ENCODE results near the gene C8G.
A peak's percentile ranks its signal among the peaks of the same experiment; 100 is the strongest.

The C8G gene

DNA sequence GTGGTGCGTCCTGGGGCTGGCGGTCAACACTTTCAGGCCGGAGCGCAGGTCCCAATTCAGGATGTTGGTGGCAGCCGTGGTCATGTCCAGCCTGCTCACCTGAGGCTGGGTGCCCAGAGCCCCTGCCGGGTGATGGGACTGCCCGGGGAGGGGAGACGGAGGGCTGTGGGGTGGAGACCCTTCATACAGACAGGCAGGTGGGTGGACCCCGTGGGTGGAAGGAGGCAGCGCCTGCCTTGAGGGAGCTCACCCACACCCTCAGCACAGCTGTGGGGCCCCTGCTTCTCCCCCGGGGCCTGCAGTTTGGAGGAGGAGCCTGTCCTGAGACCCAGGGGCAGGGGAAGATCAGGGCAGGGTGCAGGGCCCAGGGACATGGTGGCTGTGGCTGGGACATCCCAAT lies 25.3 kb downstream of the C8G start:
- Histone ChIP-seq H3K36me3 (ENCODE audit: insufficient read depth, low read length) (no peaks in the 10 kb centered on the region), H3K4me3 (ENCODE audit: low read depth, low read length) (no peak overlapping the region), H3K4me1 (ENCODE audit: control insufficient read depth, insufficient read depth, low read length, unreplicated experiment) (peaks cover 5% of the 10 kb centered on the region), H3K79me2 (ENCODE audit: control insufficient read depth, insufficient read depth, low read length, unreplicated experiment) (no peaks in the 10 kb centered on the region), H3K27me3 (ENCODE audit: insufficient read depth, low read length) (no peaks in the 10 kb centered on the region), H3K27ac (ENCODE audit: low read depth, low read length) (no peak overlapping the region), H2AFZ (ENCODE audit: low read length, unreplicated experiment) (no peak overlapping the region)

DNA sequence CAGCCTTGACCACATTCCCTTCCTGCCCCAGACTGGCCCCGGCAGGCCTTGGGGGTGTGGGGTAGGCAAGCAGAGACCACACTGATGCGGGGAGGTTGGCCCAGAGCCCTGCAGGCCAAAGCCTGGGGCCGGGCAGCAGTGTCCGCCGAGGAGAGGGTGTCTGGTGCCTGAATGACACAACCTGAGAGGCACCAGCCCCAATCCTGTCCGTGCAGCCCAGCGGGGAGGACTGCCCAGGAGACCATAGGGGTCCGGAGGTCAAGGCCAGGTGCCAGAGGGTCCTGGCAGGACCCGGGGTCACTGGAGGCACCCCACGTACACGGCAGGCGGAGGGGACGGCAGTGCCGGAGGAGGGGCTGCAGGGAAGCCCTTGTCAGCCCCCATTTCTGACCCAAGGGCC lies 26.7 kb downstream of the C8G start:
- Histone ChIP-seq H3K27me3 (ENCODE audit: insufficient read depth, low read length) (no peaks in the 10 kb centered on the region), H3K27ac (ENCODE audit: low read depth, low read length) (no peak overlapping the region), H3K79me2 (ENCODE audit: control insufficient read depth, insufficient read depth, low read length, unreplicated experiment) (no peaks in the 10 kb centered on the region), H3K36me3 (ENCODE audit: insufficient read depth, low read length) (no peaks in the 10 kb centered on the region), H2AFZ (ENCODE audit: low read length, unreplicated experiment) (no peak overlapping the region), H3K4me3 (ENCODE audit: low read depth, low read length) (no peak overlapping the region), H3K4me1 (ENCODE audit: control insufficient read depth, insufficient read depth, low read length, unreplicated experiment) (no peaks in the 10 kb centered on the region)

GRCh38 chr9:136972335-136972734 lies 27.3 kb downstream of the C8G start:
- Histone ChIP-seq H3K36me3 (ENCODE audit: insufficient read depth, low read length) (no peaks in the 10 kb centered on the region), H2AFZ (ENCODE audit: low read length, unreplicated experiment) (no peak overlapping the region), H3K79me2 (ENCODE audit: control insufficient read depth, insufficient read depth, low read length, unreplicated experiment) (no peaks in the 10 kb centered on the region), H3K27ac (ENCODE audit: low read depth, low read length) (no peak overlapping the region), H3K4me3 (ENCODE audit: low read depth, low read length) (no peak overlapping the region), H3K27me3 (ENCODE audit: insufficient read depth, low read length) (no peaks in the 10 kb centered on the region), H3K4me1 (ENCODE audit: control insufficient read depth, insufficient read depth, low read length, unreplicated experiment) (no peaks in the 10 kb centered on the region)

DNA sequence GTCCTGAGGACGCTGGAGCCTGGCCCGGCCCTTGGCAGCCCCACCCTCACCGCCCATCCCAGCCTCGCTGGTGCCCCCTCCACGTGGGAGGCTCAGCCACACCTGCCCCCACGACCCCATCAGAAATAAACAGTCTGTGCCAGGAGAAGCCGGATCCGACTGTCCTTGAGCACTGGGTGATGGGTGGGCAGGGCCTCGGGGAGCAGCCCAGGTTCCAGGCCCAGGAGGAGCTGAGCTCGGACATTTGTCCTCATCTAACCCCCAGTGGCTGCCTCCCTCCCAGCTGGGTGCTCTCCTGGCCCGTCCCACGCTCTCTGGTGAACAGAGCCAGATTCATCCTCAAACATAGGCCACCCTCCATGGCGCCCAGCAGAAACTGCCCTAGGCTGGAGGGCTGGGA lies 27.7 kb downstream of the C8G start:
- Histone ChIP-seq H3K27me3 (ENCODE audit: insufficient read depth, low read length) (no peaks in the 10 kb centered on the region), H3K4me1 (ENCODE audit: control insufficient read depth, insufficient read depth, low read length, unreplicated experiment) (no peaks in the 10 kb centered on the region), H2AFZ (ENCODE audit: low read length, unreplicated experiment) (no peak overlapping the region), H3K79me2 (ENCODE audit: control insufficient read depth, insufficient read depth, low read length, unreplicated experiment) (no peaks in the 10 kb centered on the region), H3K4me3 (ENCODE audit: low read depth, low read length) (no peak overlapping the region), H3K36me3 (ENCODE audit: insufficient read depth, low read length) (no peaks in the 10 kb centered on the region), H3K27ac (ENCODE audit: low read depth, low read length) (no peak overlapping the region)

DNA sequence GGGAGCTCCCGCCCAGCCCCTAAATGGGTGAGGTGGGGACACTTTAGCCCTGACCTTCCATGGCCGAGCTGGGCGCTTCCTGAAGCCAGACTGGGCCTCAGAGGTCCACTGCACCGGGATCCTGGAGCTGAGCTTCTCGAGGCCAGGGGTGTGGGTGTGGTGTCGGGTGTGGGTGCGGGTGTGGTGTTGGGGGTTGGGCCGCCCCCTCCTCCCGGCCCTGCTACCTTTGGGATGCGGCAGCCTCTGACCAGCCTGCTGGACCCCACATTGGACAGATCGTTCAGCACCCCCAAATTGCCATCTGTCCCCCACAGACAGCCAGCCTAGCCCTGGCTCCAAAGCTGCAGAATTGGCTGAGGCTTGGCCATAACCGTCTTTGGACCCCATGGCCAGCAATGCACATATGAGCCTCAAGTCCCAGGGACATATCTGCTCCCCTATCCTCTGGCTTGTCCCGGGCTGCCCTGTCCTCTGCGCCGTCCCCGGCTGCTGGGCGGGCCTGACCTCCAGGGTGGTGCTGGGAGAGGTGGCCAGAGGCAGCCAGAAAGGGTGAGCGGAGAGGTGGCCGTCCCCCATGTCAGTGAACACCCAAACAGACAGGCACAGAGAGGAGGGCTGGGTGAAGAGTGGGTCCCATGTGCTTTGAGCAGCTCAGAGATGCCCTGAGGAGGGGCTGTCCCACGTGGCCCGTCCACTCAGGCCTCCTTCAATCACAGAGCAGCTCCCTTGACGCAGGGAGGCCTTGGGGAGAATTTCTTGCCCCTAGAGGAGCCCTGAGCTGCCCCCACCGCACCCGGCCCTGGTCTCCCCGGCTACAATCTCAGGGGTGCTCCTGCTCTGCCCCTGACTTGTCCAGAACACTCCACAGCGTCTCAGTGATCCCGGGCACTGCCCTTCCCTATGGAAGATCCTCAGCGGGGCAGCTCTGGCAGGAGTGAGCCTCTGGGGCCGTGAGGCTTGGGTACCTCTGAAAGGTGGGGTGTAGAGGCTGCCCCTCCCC lies 28.9 kb downstream of the C8G start:
- H3K4me3 ChIP-seq (ENCODE audit: low read depth, low read length): no peak overlapping the region
- H3K79me2 ChIP-seq (ENCODE audit: control insufficient read depth, insufficient read depth, low read length, unreplicated experiment): no peaks in the 10 kb centered on the region
- no peaks in the 10 kb centered on the region for H3K36me3 ChIP-seq (ENCODE audit: insufficient read depth, low read length)
- no peak overlapping the region for H2AFZ ChIP-seq (ENCODE audit: low read length, unreplicated experiment)
- no peak overlapping the region for H3K27ac ChIP-seq (ENCODE audit: low read depth, low read length)
- H3K27me3 ChIP-seq (ENCODE audit: insufficient read depth, low read length): no peaks in the 10 kb centered on the region
- no peaks in the 10 kb centered on the region for H3K4me1 ChIP-seq (ENCODE audit: control insufficient read depth, insufficient read depth, low read length, unreplicated experiment)

GRCh38 chr9:136974817-136975535 lies 29.9 kb downstream of the C8G start:
- no peak overlapping the region for H3K4me3 ChIP-seq (ENCODE audit: low read depth, low read length)
- no peak overlapping the region for H3K27ac ChIP-seq (ENCODE audit: low read depth, low read length)
- H3K4me1 ChIP-seq (ENCODE audit: control insufficient read depth, insufficient read depth, low read length, unreplicated experiment): no peaks in the 10 kb centered on the region
- no peaks in the 10 kb centered on the region for H3K79me2 ChIP-seq (ENCODE audit: control insufficient read depth, insufficient read depth, low read length, unreplicated experiment)
- H2AFZ ChIP-seq (ENCODE audit: low read length, unreplicated experiment): no peak overlapping the region
- H3K27me3 ChIP-seq (ENCODE audit: insufficient read depth, low read length): no peaks in the 10 kb centered on the region
- no peaks in the 10 kb centered on the region for H3K36me3 ChIP-seq (ENCODE audit: insufficient read depth, low read length)

GRCh38 chr9:136975644-136976043 lies 30.6 kb downstream of the C8G start:
- Histone ChIP-seq H3K36me3 (ENCODE audit: insufficient read depth, low read length) (no peaks in the 10 kb centered on the region), H2AFZ (ENCODE audit: low read length, unreplicated experiment) (no peak overlapping the region), H3K4me1 (ENCODE audit: control insufficient read depth, insufficient read depth, low read length, unreplicated experiment) (no peaks in the 10 kb centered on the region), H3K4me3 (ENCODE audit: low read depth, low read length) (no peak overlapping the region), H3K27me3 (ENCODE audit: insufficient read depth, low read length) (no peaks in the 10 kb centered on the region), H3K79me2 (ENCODE audit: control insufficient read depth, insufficient read depth, low read length, unreplicated experiment) (no peaks in the 10 kb centered on the region), H3K27ac (ENCODE audit: low read depth, low read length) (no peak overlapping the region)

- H3K4me3 ChIP-seq (ENCODE audit: low read depth, low read length): peak within 1 kb of the TSS; percentile 74
- no peaks in the 10 kb centered on the region for H3K36me3 ChIP-seq (ENCODE audit: insufficient read depth, low read length)
- H3K27ac ChIP-seq (ENCODE audit: low read depth, low read length): no peak within 1 kb of the TSS
- H3K27me3 ChIP-seq (ENCODE audit: insufficient read depth, low read length): no peaks in the 10 kb centered on the region
- peak within 1 kb of the TSS; percentile 89 for H2AFZ ChIP-seq (ENCODE audit: low read length, unreplicated experiment)
- no peaks in the 10 kb centered on the region for H3K4me1 ChIP-seq (ENCODE audit: control insufficient read depth, insufficient read depth, low read length, unreplicated experiment)
- H3K79me2 ChIP-seq (ENCODE audit: control insufficient read depth, insufficient read depth, low read length, unreplicated experiment): no peaks in the 10 kb centered on the region
Observed at GRCh38 chr9:136977223-136977622, 32.2 kb downstream of the C8G start, which contains the start of gene PTGDS. Gene PTGDS (plus strand): TSS chr9:136977504. CDS start chr9:136977579, 75 bp downstream.

DNA sequence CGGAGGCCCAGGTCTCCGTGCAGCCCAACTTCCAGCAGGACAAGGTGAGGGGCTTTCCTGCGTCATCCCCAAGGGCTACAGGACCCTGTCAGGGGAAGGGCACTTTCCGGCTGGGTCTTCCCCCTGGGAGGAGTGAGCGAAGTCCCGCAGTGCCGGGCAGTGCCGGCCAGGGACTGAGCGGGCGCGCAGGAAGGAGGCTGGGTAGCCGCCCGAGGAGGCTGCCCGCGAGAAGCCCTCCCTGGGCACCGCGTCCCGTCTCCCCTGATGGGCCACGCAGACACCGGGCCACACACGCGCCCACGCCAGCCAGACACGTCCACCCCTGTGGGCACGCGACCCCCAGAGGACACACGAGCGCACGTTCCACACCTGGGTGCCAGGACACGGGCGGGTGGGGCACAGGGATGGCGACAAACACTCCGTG lies 32.6 kb downstream of the C8G start:
- Histone ChIP-seq H3K79me2 (ENCODE audit: control insufficient read depth, insufficient read depth, low read length, unreplicated experiment) (no peaks in the 10 kb centered on the region), H2AFZ (ENCODE audit: low read length, unreplicated experiment) (peak overlapping the region; percentile 89), H3K4me1 (ENCODE audit: control insufficient read depth, insufficient read depth, low read length, unreplicated experiment) (no peaks in the 10 kb centered on the region), H3K4me3 (ENCODE audit: low read depth, low read length) (peak overlapping the region; percentile 74), H3K36me3 (ENCODE audit: insufficient read depth, low read length) (no peaks in the 10 kb centered on the region), H3K27me3 (ENCODE audit: insufficient read depth, low read length) (no peaks in the 10 kb centered on the region), H3K27ac (ENCODE audit: low read depth, low read length) (no peak overlapping the region)

- Histone ChIP-seq H3K36me3 (ENCODE audit: insufficient read depth, low read length) (no peaks in the 10 kb centered on the region), H3K4me3 (ENCODE audit: low read depth, low read length) (peak overlapping the region; percentile 74), H3K79me2 (ENCODE audit: control insufficient read depth, insufficient read depth, low read length, unreplicated experiment) (no peaks in the 10 kb centered on the region), H3K27ac (ENCODE audit: low read depth, low read length) (no peak overlapping the region), H2AFZ (ENCODE audit: low read length, unreplicated experiment) (peak overlapping the region; percentile 89), H3K27me3 (ENCODE audit: insufficient read depth, low read length) (no peaks in the 10 kb centered on the region), H3K4me1 (ENCODE audit: control insufficient read depth, insufficient read depth, low read length, unreplicated experiment) (no peaks in the 10 kb centered on the region)
Observed at GRCh38 chr9:136978073-136978864, 33.2 kb downstream of the C8G start.
